Stimulated activated CD8-positive, alpha-beta memory T cell treated with anti-CD3 and anti-CD28 coated beads, Interleukin-4, amount 100 ng/mL, for 24 hours (primary cell): ENCODE measurements around the gene CDK19.
"Not testable (repeated sequence)": the region's sequence is repeated elsewhere in the genome, so short reads cannot be mapped to it uniquely, and the experiment has no call there.

Experiments used
- DNase-seq: peaks from one replicate; pipeline ENCODE4 v3.0.0-alpha.2; 2020; ENCODE audit warnings: low read depth

CDK19 gene

GRCh38 chr6:110620065-110620464 lies 195.2 kb downstream of the CDK19 start:
- no peak for DNase-seq

GRCh38 chr6:110619275-110619908 lies 195.9 kb downstream of the CDK19 start:
- DNase-seq, result no peak

GRCh38 chr6:110618591-110619267 lies 196.5 kb downstream of the CDK19 start:
- DNase-seq, result no peak

- DNase-seq, result no peak
Observed at GRCh38 chr6:110617057-110617456, 198.2 kb downstream of the CDK19 start.

GRCh38 chr6:110615722-110616121 lies 199.5 kb downstream of the CDK19 start:
- DNase-seq, result no peak

GRCh38 chr6:110614586-110614985 lies 200.7 kb downstream of the CDK19 start:
- DNase-seq, result no peak

GRCh38 chr6:110614106-110614505 lies 201.2 kb downstream of the CDK19 start:
- DNase-seq, result no peak

- no peak for DNase-seq
Observed at GRCh38 chr6:110613356-110613755, 201.9 kb downstream of the CDK19 start.

GRCh38 chr6:110612298-110612697 lies 203.0 kb downstream of the CDK19 start:
- no peak for DNase-seq

- DNase-seq, result no peak
Observed at GRCh38 chr6:110609101-110609500, 206.2 kb downstream of the CDK19 start.

GRCh38 chr6:110608151-110608550 lies 207.1 kb downstream of the CDK19 start:
- DNase-seq, result no peak

- no peak for DNase-seq
Observed at GRCh38 chr6:110606151-110606550, 209.1 kb downstream of the CDK19 start.

- DNase-seq, result not testable (repeated sequence)
Observed at GRCh38 chr6:110600640-110601039, 214.6 kb downstream of the CDK19 start.

GRCh38 chr6:110597761-110598160 lies 217.5 kb downstream of the CDK19 start:
- no peak for DNase-seq

GRCh38 chr6:110596354-110596753 lies 218.9 kb downstream of the CDK19 start:
- no peak for DNase-seq

- no peak for DNase-seq
Observed at GRCh38 chr6:110595112-110595511, 220.2 kb downstream of the CDK19 start.

GRCh38 chr6:110593637-110594036 lies 221.6 kb downstream of the CDK19 start:
- DNase-seq, result no peak

- no peak for DNase-seq
Observed at GRCh38 chr6:110592765-110593164, 222.5 kb downstream of the CDK19 start.

- DNase-seq, result no peak
Observed at GRCh38 chr6:110590821-110591351, 224.4 kb downstream of the CDK19 start.

GRCh38 chr6:110589865-110590513 lies 225.3 kb downstream of the CDK19 start:
- DNase-seq, result no peak

- DNase-seq, result no peak
Observed at GRCh38 chr6:110587328-110587727, 227.9 kb downstream of the CDK19 start.

- no peak for DNase-seq
Observed at GRCh38 chr6:110581679-110582078, 233.6 kb downstream of the CDK19 start.

- DNase-seq, result not testable (repeated sequence)
Observed at GRCh38 chr6:110577596-110578167, 237.6 kb downstream of the CDK19 start.
